ENCODE measurements around the gene FOXM1.

FOXM1 gene, protein sequence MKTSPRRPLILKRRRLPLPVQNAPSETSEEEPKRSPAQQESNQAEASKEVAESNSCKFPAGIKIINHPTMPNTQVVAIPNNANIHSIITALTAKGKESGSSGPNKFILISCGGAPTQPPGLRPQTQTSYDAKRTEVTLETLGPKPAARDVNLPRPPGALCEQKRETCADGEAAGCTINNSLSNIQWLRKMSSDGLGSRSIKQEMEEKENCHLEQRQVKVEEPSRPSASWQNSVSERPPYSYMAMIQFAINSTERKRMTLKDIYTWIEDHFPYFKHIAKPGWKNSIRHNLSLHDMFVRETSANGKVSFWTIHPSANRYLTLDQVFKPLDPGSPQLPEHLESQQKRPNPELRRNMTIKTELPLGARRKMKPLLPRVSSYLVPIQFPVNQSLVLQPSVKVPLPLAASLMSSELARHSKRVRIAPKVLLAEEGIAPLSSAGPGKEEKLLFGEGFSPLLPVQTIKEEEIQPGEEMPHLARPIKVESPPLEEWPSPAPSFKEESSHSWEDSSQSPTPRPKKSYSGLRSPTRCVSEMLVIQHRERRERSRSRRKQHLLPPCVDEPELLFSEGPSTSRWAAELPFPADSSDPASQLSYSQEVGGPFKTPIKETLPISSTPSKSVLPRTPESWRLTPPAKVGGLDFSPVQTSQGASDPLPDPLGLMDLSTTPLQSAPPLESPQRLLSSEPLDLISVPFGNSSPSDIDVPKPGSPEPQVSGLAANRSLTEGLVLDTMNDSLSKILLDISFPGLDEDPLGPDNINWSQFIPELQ

DNA sequence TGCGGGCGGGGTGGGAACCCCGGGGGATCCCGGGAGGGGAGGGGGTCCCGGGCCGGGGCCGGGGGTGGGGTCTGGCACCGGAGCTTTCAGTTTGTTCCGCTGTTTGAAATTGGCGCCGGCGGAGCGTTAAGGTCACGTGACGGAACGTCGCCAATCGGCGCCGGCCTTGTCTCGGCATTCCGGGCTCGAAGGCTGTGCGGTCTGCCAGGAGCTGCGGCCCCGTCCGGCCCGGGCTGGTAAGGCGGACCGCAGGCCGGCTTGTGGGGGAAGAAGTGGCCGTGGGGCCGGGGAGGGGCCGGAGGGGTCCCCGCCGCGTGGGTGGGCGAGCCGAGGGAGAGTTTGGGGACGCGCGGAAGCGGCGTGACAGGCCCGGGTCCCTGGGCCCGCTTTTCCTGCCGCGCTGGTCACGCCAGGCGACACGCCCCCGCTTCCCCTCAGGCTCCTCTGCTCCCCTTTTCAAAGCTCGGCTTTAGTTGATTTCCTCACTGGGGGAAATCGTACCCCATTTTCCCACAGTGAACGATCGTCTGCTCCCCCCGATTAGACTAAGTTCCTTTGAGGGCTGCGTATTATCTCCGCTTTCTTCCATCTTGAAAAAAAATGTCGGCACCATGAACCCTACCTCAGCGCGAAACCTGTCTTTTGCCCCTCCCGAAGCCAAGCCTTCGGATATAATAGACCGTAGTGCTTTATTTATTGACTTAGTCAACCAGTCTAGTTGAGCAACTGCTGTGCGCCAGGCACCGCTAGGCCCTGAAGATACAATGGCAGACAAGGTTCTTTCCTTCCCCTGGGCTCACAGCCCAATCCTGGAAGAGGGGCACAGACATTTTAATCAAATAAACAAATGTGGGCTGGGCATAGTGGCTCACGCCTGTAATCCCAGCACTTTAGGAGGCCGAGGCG lies at the start of gene FOXM1, which contains the start of gene RHNO1:
Gene FOXM1, minus strand, starts transcription at position 128 of the 906 bp plus-strand sequence. CDS start 2,696 bp downstream, outside the sequence.
Gene RHNO1, plus strand, starts transcription at position 177 of the 906 bp plus-strand sequence. CDS start 8,144 bp downstream, outside the sequence.
- peak; percentile 77 for DNase-seq

DNA sequence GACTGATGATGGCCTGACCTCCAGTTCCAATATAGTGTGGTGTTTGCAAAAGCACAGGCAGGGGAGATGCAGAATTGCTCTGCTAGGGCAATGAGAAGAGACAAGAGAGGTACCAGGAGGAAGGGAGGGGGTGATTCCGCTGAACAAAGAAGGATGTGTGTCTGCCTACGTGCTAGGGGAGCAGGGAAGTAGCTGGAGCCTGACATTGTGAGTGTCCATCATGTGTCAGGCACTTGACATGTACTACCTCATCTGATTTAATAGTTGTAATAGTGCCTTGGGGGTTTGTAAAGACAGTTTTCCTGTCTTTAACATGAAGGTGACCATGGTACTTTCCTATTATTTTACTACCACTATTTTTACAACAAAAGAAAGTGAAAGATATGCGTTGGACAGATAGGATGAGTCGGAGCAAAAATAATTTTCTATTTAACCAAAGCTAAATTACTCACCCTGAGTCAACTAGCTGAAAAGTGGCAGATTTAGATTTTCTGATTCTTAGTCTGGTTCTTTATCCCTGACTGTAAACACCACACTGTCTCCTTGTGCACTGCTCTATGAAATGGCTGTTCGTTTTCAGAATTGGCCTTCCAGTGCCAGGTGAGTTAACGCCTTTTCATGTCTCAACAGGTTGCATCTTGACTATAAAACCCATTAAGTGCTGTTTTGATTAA lies 48.5 kb upstream of the FOXM1 start:
- no peak for DNase-seq

DNA sequence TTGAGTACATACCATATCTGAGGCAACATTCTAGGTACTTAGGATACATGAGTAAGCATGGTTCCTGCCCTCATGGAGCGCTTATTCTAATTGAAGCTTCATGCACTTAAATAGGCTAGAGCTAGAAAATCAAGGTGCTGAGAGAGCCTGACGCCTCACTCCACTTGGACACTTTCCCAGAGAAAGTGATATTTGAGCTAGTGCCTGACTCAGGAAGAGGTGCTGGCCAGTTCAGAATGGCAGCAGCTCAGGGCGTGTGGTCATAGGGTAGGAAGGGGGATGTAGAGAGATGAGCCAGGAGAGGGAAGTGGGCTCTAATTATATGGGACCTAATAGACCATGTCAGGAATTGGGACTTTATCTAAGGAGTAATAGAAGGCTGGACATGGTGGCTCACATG lies 47.0 kb upstream of the FOXM1 start:
- no peak for DNase-seq

DNA sequence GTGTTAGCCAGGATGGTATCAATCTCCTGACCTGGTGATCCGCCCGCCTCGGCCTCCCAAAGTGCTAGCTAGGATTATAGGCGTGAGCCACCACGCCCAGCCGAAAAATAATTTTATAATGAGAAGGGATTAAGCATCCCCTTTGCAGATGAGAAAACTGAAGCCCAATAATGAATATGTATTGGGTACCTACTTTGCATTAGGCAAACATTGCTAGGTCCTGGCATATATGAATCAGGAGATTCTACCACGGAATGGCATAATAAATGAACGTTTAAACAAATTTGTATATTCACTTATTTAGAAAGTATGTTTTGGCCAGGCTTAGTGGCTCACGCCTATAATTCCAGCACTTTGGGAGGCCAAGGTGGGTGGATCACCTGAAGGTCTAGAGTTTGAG lies 46.1 kb upstream of the FOXM1 start:
- no peak for DNase-seq

DNA sequence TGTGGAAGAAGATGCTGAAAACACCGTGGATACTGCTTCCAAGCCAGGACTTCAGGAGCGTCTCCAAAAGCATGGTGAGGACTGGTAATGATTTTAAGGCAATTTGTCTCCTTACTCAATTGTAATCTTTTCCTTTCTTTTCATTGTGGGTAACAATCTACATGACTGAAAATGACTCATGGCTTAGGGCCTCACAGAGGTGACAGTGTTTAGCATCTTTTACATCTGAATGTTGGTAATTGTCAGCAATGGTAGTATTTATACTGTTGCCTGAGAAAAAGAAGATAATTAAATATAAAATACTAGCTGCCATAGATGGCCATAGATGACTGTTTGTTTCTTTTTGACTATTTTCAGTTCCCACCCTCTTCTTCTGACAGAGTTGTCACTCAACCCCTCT lies 45.4 kb upstream of the FOXM1 start:
- no peak for DNase-seq

DNA sequence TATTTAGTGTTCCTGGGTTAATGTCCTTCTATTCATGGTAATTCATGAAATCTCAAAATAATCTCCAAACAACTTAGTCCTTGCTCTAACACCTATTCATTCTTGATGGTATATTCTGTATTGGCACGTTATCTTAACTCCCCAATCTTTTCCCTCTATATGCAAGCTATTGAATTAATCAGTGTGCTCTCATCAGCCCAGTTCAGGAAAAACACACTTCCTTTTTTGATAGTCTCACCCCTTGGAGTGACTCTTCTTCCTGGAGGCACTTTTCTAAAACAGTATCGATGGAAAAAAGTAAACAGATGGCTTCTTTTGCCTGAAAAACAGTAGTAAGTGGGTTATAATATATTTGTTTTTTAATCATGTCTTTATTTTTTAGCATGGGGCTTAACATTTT lies 42.3 kb upstream of the FOXM1 start:
- no peak for DNase-seq

DNA sequence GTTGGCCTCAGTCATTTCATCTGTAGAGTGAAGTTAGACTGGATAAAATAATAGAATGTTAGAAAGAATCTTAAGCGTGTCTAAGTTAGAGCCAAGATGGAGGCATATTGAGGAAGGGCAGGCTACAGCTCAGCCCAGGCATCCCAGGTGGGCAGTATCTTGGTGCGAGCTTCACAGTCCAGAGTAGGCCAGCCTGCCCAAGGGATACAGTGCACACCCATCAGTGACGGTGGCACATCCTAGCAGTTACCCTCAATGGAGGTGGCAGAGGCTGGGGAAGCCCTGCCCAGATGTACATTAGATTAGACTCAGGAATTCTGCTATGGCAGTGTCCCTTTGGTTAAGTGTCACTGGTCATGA lies 35.2 kb upstream of the FOXM1 start:
- no peak for DNase-seq

DNA sequence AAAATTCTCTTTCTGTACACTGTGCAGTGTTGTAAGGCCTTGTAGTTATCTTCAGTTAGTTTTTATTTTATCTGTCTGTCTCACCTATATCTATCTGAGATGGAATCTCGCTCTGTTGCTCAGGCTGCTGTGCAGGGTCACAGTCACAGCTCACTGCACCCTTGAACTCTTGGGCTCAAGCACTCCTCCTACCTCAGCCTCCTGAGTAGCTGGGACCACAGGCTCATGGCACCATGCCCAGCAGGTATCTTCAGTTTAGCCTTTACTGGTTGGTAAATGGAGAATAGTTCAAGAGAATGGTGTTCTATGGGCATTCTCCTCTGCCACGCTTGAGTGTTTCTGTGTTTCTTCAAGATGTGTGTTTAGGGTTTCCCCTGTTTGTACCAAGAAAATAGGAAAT lies 27.3 kb upstream of the FOXM1 start:
- no peak for DNase-seq

DNA sequence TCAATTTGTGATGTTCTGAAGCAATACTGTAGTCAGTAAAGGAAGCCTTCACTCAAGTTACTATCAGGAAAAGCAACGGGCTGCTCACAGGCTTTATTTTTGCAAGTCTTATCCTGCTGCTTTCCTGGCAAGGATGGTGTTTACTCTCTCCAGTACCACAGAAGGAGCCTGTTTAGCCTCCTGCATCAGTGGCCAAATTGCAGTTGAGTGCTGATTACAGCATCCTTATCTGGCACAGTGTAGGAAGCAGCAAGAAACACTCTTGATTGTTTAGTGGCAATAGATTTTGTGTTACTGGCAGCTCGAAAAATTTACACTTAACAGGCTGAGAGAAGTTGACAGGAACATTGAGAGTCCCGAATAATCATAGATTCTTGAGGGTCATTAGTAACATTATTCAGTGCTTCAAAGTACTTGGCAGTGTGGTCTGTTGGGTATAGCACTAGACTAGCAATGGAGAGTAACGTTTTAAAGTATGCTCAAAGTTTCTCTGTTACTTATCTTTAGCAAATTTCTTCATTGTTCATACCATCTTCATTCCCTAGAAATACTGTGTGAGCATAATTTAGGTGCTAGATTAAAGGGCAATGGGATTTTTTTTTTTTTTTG lies 25.4 kb upstream of the FOXM1 start:
- DNase-seq: no peak

DNA sequence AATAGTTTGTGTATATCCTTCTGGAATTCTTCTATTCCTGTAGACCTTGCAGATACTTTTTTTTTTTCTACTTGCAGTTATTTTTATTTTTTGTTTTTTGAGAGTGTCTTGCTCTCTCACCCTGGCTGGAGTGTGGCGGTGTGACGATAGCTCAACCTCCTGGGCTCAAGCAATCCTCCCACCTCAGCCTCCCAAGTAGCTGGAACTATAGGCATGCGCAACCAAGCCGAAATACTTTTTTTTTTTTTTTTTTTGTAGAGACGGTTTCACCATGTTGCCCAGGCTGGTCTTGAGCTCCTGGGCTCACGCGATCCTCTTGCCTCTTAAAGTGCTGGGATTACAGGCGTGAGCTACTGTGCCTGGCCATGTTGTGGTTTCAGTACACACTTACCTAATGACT lies 23.7 kb upstream of the FOXM1 start:
- DNase-seq: no peak

DNA sequence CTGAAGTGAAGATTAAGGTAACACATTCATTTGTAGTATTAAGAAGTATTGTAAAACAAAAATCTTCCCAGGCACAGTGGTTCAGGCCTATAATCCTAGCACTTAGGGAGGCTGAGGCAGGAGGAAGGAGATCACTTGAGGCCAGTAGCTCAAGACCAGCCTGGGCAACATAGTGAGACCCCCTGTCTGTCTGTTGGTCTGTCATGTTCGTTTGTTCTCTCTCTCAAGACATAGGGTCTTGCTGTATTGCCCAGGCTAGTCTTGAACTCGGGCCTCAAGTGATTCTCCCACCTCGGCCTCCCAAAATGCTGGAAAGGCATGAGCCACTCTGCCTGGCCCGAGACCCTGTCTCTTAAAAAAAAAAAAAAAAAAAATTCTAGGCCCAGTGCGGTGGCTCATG lies 20.4 kb upstream of the FOXM1 start:
- DNase-seq: no peak

DNA sequence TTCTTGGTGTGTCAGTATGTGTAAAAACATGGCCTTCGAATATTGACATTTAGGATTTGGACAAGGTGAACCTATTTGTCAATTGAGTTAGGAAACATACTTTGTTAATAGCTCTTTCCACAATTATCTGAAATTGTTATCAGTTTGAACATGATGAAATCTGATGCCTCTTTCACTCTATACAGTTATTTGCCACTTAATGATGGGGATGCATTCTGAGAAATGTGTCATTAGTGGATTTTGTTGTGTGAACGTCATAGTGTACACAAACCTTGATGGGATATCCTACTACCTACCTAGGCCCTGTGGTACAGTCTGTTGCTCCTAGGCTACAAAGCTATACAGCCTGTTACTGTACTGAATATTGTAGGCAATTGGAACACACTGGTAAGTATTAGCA lies 18.5 kb upstream of the FOXM1 start:
- DNase-seq: no peak

DNA sequence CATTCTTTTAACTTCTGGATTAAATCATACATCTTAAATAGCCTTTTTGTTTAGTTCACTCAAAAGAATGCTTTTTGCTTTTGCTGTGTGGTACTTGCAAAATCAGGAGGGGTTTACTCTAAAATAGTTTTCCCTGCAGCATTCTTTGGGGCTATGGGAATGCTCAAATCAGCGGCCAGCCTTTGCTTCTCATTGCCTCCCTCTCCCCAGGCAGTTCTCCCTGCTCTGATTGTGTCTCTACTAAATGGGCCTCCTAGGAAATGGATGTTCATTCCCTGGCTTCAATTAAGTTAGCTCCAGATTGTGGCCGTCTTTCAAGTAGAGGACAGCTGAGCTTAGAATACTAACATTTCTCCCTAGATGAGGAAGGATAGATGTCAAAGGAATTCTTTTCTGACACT lies 18.1 kb upstream of the FOXM1 start:
- DNase-seq: no peak

DNA sequence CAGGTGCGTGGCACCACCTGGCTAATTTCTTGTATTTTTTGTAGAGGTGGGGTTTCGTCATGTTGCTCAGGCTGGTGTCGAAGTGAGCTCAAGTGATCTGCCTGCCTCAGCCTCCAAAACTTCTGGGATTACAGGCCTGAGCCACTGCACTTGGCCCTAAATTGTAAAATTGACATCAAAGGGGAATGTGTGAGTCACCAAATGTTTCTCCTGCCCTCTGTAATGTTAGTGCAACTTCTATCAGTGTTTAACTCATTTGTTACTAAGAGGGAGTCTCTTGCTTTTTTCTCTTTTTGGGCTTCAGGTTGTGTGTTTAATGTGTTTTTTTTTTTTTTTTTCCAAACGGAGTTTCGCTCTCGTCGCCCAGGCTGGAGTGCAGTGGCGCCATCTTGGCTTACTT lies 16.0 kb upstream of the FOXM1 start:
- DNase-seq: no peak

DNA sequence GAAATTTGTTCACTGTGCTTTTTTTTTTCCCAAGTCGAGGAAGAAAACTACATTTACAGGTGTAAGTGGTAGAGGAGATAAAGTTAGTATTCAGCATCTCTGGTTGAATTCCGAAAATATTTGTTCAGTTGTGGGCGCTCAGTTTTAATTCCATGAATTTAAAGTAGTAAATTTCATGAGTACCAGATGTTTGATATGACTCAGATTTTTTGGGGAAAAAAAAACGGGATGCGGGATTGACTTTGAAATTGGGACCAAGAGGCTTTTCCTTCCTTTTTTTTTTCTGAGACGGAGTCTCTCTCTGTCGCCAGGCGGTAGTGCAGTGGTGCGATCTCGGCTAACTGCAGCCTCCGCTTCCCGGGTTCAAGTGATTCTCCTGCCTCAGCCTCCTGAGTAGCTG lies 15.3 kb upstream of the FOXM1 start:
- DNase-seq: no peak

DNA sequence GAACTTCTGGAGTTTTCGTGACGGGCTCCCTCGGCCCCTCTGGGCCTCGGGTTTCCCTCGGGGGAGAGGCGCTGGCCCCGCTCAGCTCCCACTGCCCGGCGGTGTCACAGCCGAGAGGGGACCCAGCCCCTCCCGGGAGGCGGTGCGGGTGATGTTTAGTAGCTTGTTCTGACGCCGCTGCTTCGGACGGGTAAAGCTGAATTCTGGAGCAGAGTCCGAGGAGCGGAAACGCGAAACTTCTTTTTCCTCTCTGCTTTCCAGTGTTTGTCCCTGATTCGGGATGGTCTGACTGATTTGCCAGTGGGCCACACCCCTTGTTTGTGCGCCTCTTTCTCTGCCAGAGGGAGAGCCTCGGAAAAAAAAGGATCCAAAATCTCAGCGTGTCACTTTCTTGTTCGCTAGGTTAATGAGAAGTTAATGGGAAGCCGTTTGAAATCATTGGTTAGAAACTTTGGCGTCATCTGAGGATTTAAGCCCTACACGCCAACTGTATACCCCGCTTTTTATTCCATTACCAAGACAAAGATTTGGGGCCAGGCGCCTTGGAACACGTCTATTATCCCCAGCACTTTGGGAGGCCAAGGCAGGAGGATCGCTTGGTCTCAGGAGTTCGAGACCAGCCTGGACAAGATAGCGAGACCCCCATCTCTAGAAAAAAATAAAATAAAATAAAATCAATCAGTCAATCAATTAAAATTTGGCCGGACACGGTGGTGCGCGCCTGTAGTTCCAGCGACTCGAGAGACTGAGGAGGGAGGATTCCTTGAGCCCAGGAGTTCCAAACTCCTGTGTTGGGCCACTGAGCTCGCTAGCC lies 14.5 kb upstream of the FOXM1 start:
- no peak for DNase-seq

DNA sequence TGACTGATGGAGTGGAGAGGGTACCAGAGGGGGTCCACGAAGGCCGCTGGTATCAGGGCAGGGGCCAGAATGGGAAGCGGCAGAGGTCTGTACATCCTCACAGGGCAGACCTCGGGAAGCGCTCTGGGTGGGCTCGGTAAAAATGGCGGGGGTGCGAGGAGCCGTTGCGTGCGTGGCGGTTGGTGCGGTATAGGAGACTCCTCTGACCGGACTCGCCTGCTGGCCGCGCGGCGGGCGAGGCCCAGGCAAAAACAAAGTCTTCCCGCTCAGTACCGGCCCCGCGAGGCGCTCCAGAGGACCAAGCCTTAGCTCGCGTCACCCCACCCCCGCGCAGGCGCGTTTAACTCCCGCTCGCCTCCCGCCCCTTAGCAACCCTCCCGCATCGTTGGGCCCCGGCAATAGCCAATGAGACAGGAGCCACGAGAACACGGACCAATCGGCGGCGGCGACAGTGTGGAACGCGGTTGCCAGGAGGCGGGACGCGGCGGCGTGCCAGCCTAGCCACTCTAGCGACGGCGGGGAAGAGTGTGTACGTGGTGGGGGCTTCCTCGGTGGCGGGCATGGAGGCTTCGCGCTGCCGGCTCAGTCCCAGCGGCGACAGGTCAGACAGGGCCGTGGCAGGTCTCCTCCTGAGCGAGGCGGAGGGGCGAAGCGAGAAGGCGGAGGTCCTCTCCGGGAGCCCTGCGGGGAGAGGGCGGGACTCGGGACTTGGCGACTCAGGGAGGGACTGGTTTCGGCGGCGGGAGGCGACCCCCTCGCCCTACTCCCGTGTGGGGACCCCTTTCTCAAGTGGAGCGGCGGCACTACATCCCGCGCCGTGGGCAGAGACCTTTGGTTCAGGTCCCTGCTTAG lies 13.6 kb upstream of the FOXM1 start, which contains the start of gene TULP3:
Gene TULP3, plus strand, starts transcription at position 504 of the 852 bp plus-strand sequence. Its CDS starts 57 bp downstream, at position 561.
- peak; percentile 97 for DNase-seq

DNA sequence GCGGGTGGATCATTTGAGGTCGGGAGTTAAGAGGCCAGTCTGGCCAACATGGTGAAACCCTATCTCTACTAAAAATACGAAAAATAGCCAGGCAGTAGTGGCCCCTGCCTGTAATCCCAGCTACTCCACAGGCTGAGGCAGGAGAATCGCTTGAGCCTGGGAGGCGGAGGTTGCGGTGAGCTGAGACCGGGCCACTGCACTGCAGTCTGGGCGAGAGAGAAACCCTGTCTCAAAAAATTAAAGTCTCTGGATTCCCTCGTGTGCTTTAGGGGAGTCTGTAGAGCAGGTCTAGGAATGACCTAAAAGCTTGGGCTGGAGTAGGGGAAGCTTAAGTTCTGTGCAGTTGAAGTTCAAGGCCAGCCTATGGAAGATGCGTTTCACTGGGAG lies 13.0 kb upstream of the FOXM1 start:
- DNase-seq: no peak

DNA sequence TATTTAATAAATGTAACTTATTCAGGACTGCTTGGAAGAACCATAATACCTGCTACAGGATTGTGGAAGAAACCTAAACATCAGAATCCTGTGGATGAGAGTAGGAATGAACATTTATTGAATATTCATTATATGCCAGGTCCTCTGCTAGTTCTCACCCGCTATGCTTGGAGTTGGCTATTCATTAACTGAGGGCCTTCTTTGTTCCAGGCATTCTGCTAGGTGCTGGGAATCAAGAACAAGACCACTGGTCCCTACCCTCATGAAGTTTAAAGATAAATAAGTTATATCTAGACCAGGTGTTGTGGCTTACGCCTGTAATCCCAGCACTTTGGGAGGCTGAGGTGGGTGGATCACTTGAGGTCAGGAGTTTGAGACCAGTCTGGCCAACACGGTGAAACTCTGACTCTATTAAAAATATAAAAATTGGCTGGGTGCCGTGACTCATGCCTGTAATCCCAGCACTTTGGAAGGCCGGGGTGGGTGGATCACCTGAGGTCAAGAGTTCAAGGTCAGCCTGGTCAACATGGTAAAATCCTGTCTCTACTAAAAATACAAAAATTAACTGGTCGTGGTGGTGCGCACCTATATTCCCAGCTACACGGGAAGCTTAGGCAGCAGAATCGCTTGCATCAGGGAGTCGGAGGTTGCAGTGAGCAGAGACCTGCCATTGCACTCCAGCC lies 9.9 kb upstream of the FOXM1 start:
- DNase-seq: no peak

DNA sequence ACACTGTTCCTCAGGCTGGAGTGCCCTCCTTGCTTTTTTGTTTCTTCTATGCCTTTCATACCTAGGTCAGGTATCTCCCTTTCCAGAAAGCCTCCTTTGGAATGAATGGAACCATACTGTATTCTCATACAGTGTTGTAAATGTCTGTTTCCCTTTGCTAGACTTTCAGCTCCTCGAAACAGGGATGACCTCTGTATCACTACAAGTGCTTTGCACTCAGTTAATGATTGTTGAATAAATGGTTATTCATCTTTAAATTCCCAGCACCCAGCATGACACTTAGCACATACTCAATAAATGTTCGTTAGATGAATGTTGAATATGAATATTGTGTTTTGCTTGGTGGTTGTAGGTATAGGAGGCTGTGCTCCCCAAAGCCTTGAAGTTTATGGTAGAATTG lies 7.8 kb upstream of the FOXM1 start:
- no peak for DNase-seq
